ENCODE results near the gene CNKSR3. TPM values are rescaled to one million over a fixed set of nuclear protein-coding genes. Genes with fewer than 3 reads are reported as not detected.

Gene CNKSR3
- 5.1 to 6.7 TPM (median 5.4 TPM) in 5 replicates for total RNA-seq (2022; extraction: Qiagen RNA extraction; ENCODE audit: low read depth)

GRCh38 chr6:154510144-154510905 lies at the start of gene CNKSR3:
Gene CNKSR3, minus strand, starts transcription at chr6:154510685. Its CDS starts 571 bp downstream, at chr6:154510114.

DNA sequence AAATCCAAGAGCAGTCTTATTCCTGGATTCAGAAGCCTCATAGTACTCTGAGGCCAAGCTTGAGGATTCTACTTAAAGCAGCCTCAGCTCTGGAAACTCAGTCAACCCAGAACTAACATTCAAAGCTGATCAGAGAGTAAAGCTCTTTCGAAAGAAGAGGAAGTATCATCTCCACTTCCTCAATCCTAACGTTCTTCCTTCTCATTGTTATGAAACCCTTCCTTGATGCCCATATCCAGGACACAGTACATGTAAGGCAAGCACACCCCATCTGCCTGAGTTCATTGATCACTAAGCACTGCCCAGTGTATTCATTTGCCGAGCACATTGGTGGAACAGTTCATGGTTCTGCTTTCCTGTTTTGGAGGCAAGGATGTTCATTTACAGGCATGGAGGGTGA lies 153.8 kb downstream of the CNKSR3 start, which contains the start of gene IPCEF1:
IPCEF1 (minus strand) TSS at position 114 of the 400 bp plus-strand sequence. CDS start 90,856 bp downstream, outside the sequence.

Other genes with a start within 250 kb of the CNKSR3 start
- gene IPCEF1, start 153.9 kb downstream of the CNKSR3 start, total RNA-seq (2022; extraction: Qiagen RNA extraction; ENCODE audit: low read depth) = 0.08 TPM in 1 of 5 replicates, not detected in the others
- gene SCAF8, start 222.7 kb upstream of the CNKSR3 start, total RNA-seq (2022; extraction: Qiagen RNA extraction; ENCODE audit: low read depth) = 15.2 to 22.5 TPM (median 17.4 TPM) in 5 replicates

Data from A549 treated with RU486 at 1 μM for 4 hours (cell line).